T47D (cell line): ENCODE data around the gene RAX.

ENCODE experiments used
- DNase-seq, 2 experiments: peaks; one replicate each; pipeline versions ENCODE4 v3.0.0 to v3.0.0-alpha.2; 2011 to 2012; ENCODE audit warnings: low read depth in 1 of 2, low spot score in 1 of 2
- JUND ChIP-seq: IDR thresholded peaks from 2 replicates; pipeline ENCODE4 v1.6.1; 2012; ENCODE audit warnings: low read depth
- in situ Hi-C: cut with HindIII; loops from 2 replicates; pipeline ENCODE4 v1.10.0; 2016; ENCODE audit warnings: low sequenced_read_pairs, low pct_unique_long_range_greater_than_20kb

Gene RAX

DNA sequence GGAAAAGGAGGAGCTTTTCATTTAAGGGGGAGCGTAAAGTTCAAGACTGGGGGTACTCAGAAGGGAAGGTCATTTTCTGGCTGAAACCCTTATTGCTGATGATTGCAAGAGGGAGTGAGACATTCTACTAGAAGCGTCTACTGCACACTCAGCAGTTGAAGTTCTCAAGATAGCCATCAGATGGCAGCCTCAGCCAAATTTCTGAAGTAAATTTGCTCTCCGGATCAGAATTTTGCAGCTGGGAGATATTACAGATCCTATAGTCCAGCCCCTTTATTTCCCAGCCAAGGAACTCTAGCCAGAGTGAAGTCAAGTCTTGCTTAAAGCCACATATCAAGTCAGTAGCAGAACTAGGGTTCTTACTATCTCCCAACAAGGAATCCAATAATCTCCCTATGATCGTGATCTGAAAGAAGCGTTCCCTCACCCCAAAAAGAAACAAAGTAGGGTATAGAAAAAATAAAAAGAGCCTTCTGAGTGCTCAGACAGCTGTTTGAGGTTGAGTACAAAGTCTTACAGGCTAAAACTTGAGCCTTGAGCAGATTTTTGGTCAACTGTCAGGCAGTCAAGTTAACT, 24.0 kb downstream of the RAX start:
- TF ChIP-seq JUND, result no peak
- peak in 1 of 2 experiments; percentile 75 for DNase-seq
- in situ Hi-C loops, result no loop called here

DNA sequence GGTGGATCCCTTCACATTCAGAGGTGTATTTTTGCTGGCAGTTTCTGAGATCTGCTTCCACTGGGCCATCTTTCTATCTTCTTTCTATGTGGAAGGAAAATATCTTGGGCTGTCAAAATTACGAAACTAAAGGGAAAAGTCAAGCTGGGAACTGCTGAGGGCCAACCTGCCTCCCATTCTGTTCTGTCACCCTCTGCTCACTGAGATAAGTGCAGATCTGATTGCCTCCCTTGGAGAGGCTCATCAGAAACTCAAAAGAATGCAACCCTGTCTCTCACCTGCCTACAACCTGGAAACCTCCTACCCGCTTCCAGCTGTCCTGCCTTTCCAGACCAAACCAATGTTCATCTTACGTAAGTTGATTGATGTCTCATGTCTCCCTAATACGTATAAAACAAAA, 26.5 kb downstream of the RAX start:
- DNase-seq, result no peak
- in situ Hi-C loops, result no loop called here
- no peak for TF ChIP-seq JUND

DNA sequence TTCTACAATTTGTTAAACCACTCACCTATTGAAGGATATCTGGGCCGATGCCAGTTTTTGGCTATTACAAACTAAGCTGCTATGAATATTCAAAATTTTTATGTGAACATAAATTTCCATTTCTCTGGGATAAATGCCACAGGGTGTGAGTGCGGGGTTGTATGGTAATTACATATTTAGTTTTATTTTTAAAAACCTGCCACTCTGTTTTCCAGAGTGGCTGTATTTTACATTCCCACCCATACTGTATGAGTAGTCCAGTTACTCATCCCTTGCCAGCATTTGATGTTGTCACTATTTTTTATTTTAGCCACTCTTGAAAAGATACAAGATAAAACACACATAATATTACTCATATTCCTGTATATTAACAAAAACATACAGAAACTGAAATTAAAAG, 30.3 kb downstream of the RAX start:
- TF ChIP-seq JUND, result no peak
- in situ Hi-C loops, result no loop called here

DNA sequence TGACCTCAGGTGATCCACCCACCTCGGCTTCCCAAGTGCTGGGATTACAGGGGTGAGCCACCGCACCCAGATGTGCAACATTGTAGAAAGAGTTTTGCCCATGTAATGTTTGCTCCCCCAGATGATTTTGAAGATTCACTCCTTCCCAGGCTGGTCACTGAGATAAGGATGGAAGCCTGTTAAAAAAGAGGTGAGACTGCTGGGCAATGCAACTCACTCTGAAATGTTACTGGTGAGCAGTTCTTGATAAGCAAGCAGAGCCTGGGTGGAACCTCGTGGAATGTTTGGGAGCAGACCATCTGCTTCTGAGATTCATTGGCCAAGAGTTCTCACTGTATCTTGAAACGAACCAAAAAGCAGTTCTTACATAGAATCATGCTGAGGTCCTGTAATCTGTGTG, 33.6 kb downstream of the RAX start:
- in situ Hi-C loops, result no loop called here
- DNase-seq, result no peak
- TF ChIP-seq JUND, result no peak

More for the DNA sequence above, 30.3 kb downstream of the RAX start:
- DNase-seq, result no peak

DNA sequence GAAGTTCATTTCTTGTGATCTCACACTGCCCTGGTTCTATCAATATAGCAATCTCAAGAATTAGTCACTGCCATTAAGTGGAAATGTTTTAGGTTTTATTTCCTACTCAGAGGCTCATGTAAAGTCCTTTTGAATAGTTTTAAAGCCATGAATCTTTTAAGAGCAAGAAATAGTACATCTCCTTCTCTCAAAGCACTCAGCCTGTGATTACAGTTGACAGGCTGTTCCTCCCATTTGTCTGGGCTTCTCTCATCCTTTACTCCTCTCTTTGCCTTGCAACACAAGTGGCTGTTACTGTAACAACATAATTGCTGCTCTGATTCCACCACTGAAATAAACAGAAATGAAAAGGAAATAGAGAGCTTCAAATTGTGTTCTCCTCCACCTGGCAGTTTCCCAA, 34.9 kb downstream of the RAX start:
- DNase-seq, result no peak
- TF ChIP-seq JUND, result no peak
- in situ Hi-C loops, result no loop called here

DNA sequence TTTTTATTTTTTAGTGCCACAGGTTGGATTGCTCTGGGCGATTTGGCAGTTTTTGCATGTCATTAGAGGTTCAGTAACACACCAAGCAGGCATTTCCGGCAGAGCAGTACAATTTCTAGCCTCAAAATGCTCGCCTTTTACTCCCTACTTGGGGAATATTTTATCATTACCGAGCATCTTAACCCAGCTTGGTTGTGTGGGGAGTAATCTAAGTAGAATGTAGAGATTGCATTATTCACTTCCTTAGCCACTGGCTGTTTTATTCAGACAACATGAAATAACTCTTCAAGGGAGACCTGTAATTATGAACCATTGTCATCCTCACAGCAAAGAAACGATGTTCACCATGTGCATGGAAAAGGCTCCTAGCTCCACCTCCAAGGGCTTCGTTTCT, 40.2 kb downstream of the RAX start:
- DNase-seq, result peak in 1 of 2 experiments; percentile 12
- in situ Hi-C loops, result no loop called here

DNA sequence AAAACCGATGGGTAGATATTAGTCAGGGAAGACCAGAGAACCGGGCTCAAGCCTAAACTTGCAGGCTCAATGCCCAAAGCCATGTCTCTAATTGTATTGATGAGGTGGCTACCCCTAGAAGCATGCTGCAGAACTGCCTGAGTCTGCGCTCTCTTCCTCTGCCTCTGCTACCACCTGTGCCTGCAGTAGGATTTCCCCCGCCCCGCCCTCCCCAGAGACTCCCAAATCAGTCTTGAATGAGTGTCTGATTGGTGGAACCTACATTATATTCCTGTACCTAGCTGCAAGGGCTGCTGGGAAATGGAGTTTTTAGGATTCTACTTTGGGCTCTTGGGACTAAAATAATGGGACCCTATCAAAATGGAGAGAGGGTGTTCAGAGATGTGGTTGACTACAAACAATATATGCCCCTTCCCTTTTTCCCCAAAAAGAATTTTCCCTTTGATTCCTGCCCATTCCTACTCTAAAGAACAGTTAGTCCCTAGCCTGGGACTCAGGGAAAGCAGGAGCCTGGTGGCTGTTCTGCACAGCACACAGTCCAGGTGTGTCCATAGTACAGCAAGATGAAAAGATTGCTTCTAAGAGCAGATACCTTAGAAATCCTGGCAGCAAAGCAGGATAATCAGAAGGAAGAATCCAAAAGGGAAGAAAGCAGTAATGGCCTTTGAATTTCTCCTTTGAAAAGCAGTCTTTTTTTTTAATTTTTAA, 40.8 kb downstream of the RAX start:
- peak in 1 of 2 experiments; percentile 45 for DNase-seq
- in situ Hi-C loops, result no loop called here
- TF ChIP-seq JUND, result no peak

More for the DNA sequence above, 40.2 kb downstream of the RAX start:
- no peak for TF ChIP-seq JUND

DNA sequence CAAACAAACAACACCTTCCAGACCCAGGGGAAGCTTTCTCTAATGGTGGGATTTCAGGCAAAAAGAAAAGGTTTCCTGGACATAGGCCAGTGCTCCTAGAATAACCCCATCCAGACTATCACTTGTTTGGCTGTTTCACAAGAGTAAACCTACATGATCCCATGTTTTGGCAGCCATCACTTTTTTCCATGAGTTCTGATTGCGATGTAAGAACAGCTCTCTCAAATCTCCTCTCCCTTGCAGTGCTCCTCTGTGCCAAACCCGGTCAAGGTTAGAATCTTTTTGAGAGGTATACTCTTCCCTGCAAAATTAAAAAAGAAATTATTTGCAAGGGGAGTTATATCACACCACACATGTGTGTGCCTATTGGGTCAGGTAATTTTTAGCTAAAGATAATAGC, 41.4 kb downstream of the RAX start:
- no peak for TF ChIP-seq JUND
- in situ Hi-C loops, result no loop called here

DNA sequence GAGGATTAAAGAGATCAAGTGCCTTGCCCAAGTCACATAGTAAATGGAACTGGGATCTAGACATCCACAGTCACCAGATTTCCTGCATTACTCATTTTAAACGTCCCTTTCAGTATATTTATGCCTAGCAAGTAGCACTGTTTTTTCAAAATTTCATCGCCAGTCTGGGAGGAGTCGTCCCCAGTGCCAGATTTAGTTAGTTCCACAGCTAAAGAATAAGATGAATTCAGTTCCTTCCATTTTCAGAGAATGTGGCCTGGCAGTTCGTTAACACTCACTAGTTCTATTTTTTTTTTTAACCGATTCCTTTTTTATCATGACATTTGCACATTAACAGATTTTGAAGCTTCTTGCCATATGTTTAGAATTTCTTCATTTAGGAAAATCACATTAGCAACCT, 42.1 kb downstream of the RAX start:
- no peak for DNase-seq
- no peak for TF ChIP-seq JUND
- in situ Hi-C loops, result no loop called here

More for the DNA sequence above, 41.4 kb downstream of the RAX start:
- DNase-seq, result no peak

DNA sequence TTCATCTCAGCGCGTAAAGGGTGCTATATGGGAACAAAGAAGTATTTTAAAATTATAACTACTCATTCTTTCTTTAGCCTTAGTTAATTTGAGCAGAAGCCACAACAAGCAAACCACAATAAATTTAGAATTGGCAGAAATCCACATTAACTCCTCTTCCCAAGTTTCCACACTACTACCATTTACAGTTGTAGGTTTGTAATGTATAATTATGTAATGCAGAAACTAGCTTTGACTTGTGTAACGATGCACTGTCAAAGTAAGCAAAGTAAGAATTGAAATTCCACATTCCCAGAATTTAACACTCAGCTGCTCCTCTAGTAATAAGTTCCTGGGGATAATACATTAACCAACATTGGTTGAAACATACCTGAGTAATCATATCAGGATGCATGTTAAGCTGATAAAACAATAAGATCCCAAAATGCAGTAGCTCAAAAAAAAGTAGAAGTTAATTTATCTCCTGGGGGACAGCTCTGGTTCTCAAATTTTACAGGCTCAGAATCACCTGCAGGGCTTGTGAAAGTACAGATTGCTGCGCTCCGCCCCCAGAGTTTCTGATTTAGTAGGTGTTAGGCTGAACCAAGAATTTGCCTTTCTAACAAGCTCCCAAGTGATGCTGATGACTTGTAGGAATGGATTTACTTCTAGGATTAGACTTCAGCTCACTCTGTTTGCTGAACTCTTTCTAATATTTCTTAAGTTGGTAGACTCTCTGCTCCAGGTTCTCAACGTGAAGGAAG, 43.4 kb downstream of the RAX start:
- no peak for DNase-seq
- TF ChIP-seq JUND, result no peak
- in situ Hi-C loops, result no loop called here

DNA sequence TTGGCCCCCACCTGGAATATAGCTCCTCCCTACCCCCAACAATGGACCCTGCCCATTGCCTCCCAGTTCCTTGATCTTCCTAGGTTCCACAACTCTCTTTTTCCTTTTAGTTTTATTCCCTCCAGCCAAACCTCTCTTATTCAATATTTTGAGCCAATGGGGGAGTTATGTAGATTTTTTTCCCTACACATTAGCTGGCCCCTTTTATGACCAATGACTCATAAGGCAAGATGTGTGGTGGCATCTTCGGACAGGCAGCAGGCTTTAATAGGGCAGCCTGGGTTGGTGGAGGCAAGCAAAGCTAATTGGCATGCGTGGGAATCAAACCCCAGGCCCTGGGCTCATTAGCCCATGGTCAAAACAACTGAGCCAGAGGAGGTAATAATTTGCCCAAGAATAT, 44.1 kb downstream of the RAX start:
- in situ Hi-C loops, result no loop called here
- no peak for TF ChIP-seq JUND
- DNase-seq, result no peak

DNA sequence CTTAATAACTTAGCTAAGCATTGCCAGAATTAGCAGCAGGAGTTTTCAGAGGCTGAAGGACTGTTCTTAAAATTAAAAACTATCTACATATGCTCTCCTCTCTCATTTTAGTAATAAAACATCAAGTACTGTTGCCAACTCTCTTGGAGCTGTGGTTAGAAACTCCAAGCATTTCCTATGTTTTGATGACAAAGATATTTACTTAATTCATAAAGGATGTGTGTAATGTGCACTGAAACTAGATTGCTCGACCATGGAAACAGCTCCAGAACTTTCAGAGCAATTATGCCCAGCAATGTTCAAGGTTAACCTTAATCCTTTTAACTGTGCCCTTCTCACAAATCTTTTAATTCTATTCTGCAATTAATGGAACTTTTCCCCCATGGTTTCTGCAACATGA, 44.9 kb downstream of the RAX start:
- no peak for TF ChIP-seq JUND
- in situ Hi-C loops, result no loop called here
- DNase-seq, result no peak

DNA sequence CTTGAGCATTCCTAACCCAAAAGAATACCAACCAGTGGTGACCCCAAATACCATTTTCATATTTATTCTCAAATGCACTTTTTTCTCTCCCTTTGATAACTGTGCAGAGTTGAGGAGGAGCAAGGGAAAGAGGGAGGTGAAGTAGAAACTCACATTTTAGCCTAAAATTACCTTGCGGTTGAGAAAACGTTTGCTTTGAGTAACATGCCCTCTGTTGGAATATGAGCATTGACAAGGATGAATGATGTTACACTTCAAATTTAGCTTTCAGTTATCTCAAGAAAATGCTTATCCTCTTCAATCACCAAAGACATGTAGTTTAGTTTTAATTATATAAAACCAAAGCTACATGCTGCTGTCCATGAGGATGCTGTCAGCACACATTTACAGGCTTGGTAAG, 50.9 kb downstream of the RAX start:
- no peak for DNase-seq
- TF ChIP-seq JUND, result no peak
- in situ Hi-C loops, result no loop called here
